Measurements from ENCODE around the gene SEL1L. TPM values are rescaled to one million over a fixed set of nuclear protein-coding genes. Genes with fewer than 3 reads are reported as not detected.

Gene SEL1L
- total and polyA plus RNA-seq, 2 of the 13 experiments (the other 11 are each of a cell fraction or from before 2014, with no cell fraction given), result 15.3 to 61.0 TPM

DNA sequence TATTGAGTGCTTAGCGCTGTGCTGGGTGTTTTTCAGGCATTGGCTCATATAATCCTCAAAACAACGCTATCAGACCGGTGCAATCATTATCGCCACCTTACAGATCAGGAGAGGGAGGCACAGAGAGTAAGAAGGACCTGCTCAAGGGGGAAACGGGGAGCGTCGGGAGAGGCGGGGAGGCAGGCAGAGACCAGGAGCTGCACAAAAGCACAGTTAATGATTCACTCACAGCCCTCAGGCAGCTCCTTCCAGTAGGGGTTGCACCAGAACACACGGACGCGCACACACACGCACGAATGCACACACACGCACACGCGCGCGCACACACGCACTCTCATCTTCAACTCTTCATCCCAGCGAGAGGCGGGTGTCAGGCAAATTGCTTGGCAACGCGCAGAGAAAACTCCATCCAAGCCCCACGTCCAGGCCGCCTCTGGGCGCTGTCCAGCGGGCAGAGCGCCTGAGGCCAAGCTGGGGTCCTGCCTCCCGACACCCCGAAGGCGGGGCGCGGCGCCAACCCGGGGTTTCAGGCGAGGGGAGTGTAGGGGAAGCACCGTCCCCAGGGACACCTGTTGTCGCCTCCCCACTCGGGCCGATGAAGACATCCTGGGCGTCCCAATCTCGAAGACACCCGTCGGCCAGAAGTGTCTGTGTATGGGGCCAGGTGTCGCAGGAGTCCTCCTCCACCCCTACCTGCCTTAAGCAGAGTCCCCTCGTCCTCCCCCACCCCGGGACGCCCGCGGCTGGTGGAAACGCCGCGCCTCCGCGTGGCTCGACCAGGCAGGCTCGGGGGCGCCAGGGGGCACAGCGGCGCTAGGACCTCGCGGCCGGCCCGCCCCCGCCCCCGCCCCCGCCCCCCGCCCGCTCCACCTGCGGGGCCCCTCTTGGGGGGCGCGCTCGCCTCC lies 98.0 kb downstream of the SEL1L start (continued):
- peak; percentile 43; the same call in 1 of the 2 replicates for TF ChIP-seq ZNF768 (CRISPR knock-in tag; IDR thresholded peaks at IDR 0.05)
- TF ChIP-seq, protein P1, sequence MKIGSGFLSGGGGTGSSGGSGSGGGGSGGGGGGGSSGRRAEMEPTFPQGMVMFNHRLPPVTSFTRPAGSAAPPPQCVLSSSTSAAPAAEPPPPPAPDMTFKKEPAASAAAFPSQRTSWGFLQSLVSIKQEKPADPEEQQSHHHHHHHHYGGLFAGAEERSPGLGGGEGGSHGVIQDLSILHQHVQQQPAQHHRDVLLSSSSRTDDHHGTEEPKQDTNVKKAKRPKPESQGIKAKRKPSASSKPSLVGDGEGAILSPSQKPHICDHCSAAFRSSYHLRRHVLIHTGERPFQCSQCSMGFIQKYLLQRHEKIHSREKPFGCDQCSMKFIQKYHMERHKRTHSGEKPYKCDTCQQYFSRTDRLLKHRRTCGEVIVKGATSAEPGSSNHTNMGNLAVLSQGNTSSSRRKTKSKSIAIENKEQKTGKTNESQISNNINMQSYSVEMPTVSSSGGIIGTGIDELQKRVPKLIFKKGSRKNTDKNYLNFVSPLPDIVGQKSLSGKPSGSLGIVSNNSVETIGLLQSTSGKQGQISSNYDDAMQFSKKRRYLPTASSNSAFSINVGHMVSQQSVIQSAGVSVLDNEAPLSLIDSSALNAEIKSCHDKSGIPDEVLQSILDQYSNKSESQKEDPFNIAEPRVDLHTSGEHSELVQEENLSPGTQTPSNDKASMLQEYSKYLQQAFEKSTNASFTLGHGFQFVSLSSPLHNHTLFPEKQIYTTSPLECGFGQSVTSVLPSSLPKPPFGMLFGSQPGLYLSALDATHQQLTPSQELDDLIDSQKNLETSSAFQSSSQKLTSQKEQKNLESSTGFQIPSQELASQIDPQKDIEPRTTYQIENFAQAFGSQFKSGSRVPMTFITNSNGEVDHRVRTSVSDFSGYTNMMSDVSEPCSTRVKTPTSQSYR (CRISPR knock-in tag; IDR thresholded peaks at IDR 0.05; ENCODE audit: borderline replicate concordance), result no peak
- no peak for TF ChIP-seq SRSF4 (IDR thresholded peaks at IDR 0.05; ENCODE audit: low read depth, low read length, poor library complexity, severe bottlenecking)
- TF ChIP-seq, protein P2, sequence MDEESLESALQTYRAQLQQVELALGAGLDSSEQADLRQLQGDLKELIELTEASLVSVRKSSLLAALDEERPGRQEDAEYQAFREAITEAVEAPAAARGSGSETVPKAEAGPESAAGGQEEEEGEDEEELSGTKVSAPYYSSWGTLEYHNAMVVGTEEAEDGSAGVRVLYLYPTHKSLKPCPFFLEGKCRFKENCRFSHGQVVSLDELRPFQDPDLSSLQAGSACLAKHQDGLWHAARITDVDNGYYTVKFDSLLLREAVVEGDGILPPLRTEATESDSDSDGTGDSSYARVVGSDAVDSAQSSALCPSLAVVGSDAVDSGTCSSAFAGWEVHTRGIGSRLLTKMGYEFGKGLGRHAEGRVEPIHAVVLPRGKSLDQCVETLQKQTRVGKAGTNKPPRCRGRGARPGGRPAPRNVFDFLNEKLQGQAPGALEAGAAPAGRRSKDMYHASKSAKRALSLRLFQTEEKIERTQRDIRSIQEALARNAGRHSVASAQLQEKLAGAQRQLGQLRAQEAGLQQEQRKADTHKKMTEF (CRISPR knock-in tag; IDR thresholded peaks at IDR 0.05), result 0 out of 2 replicates have a peak, but pooled peaks have one; percentile 25
- TF ChIP-seq, protein P3, sequence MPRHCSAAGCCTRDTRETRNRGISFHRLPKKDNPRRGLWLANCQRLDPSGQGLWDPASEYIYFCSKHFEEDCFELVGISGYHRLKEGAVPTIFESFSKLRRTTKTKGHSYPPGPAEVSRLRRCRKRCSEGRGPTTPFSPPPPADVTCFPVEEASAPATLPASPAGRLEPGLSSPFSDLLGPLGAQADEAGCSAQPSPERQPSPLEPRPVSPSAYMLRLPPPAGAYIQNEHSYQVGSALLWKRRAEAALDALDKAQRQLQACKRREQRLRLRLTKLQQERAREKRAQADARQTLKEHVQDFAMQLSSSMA (CRISPR knock-in tag; IDR thresholded peaks at IDR 0.05), result no peak
- TF ChIP-seq MEIS2 (CRISPR knock-in tag; IDR thresholded peaks at IDR 0.05), result peak; percentile 49; the same call in 1 of the 2 replicates
- TF ChIP-seq, protein P4, sequence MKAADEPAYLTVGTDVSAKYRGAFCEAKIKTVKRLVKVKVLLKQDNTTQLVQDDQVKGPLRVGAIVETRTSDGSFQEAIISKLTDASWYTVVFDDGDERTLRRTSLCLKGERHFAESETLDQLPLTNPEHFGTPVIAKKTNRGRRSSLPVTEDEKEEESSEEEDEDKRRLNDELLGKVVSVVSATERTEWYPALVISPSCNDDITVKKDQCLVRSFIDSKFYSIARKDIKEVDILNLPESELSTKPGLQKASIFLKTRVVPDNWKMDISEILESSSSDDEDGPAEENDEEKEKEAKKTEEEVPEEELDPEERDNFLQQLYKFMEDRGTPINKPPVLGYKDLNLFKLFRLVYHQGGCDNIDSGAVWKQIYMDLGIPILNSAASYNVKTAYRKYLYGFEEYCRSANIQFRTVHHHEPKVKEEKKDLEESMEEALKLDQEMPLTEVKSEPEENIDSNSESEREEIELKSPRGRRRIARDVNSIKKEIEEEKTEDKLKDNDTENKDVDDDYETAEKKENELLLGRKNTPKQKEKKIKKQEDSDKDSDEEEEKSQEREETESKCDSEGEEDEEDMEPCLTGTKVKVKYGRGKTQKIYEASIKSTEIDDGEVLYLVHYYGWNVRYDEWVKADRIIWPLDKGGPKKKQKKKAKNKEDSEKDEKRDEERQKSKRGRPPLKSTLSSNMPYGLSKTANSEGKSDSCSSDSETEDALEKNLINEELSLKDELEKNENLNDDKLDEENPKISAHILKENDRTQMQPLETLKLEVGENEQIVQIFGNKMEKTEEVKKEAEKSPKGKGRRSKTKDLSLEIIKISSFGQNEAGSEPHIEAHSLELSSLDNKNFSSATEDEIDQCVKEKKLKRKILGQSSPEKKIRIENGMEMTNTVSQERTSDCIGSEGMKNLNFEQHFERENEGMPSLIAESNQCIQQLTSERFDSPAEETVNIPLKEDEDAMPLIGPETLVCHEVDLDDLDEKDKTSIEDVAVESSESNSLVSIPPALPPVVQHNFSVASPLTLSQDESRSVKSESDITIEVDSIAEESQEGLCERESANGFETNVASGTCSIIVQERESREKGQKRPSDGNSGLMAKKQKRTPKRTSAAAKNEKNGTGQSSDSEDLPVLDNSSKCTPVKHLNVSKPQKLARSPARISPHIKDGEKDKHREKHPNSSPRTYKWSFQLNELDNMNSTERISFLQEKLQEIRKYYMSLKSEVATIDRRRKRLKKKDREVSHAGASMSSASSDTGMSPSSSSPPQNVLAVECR (CRISPR knock-in tag; IDR thresholded peaks at IDR 0.05; ENCODE audit: borderline replicate concordance), result peak; percentile 79
- peak; percentile 65; the same call in 1 of the 2 replicates for TF ChIP-seq FOXC1 (CRISPR knock-in tag; IDR thresholded peaks at IDR 0.05; ENCODE audit: borderline replicate concordance)
- TF ChIP-seq, protein P5, sequence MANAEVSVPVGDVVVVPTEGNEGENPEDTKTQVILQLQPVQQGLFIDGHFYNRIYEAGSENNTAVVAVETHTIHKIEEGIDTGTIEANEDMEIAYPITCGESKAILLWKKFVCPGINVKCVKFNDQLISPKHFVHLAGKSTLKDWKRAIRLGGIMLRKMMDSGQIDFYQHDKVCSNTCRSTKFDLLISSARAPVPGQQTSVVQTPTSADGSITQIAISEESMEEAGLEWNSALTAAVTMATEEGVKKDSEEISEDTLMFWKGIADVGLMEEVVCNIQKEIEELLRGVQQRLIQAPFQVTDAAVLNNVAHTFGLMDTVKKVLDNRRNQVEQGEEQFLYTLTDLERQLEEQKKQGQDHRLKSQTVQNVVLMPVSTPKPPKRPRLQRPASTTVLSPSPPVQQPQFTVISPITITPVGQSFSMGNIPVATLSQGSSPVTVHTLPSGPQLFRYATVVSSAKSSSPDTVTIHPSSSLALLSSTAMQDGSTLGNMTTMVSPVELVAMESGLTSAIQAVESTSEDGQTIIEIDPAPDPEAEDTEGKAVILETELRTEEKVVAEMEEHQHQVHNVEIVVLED (CRISPR knock-in tag; IDR thresholded peaks at IDR 0.05; ENCODE audit: borderline replicate concordance), result no peak; the same call in 1 of the 2 replicates
- TF ChIP-seq HIVEP1 (CRISPR knock-in tag; IDR thresholded peaks at IDR 0.05), result peak; percentile 36; the same call in 1 of the 2 replicates
- TF ChIP-seq NR1H2 (CRISPR knock-in tag; IDR thresholded peaks at IDR 0.05; ENCODE audit: borderline replicate concordance, low read depth), result no peak
- TF ChIP-seq ZNF781 (CRISPR knock-in tag; IDR thresholded peaks at IDR 0.05; ENCODE audit: borderline replicate concordance, not compliant biosample characterization), result peak; percentile 68
- TF ChIP-seq ONECUT2 (CRISPR knock-in tag; IDR thresholded peaks at IDR 0.05), result no peak
- no peak; the same call in 1 of the 2 replicates for TF ChIP-seq TARDBP (CRISPR knock-in tag; IDR thresholded peaks at IDR 0.05)
- TF ChIP-seq ZNF225 (CRISPR knock-in tag; IDR thresholded peaks at IDR 0.05), result no peak
- no peak for TF ChIP-seq KAT2B (IDR thresholded peaks at IDR 0.05; ENCODE audit: borderline replicate concordance, low read depth, low read length)
